GM10266 (cell line): ENCODE results near the gene EDRF1.

Source experiments
- DNase-seq: peaks from one replicate; pipeline ENCODE4 v3.0.0; 2012; ENCODE audit errors: extremely low spot score
- CTCF ChIP-seq: IDR thresholded peaks from 2 replicates; pipeline ENCODE4 v1.5.1; 2012; ENCODE audit warnings: mild to moderate bottlenecking, low read depth; ENCODE audit not compliant: control insufficient read depth, insufficient read depth; ENCODE audit errors: missing control alignments

The EDRF1 gene

DNA sequence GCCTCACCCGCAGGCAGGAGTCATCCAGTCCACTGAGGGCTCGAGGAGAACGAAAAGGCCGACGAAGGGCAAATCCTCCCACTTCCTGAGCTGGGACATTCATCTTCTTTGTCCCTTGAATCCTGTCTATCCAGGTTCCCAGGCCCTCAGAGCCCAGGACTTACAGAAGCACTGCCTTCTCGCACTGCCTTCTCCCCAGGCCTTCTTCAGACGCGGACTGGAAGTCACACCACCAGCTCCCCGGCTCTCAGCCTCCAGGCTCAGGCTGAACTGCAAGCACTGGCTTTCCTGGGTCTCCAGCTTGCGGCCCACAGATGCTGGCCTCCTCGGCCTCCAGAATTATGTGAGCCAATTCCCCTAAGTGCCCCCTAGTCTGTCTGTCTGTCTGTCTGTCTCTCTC is 62.5 kb downstream of the EDRF1 start:
- DNase-seq, result no peak
- TF ChIP-seq CTCF, result no peak

DNA sequence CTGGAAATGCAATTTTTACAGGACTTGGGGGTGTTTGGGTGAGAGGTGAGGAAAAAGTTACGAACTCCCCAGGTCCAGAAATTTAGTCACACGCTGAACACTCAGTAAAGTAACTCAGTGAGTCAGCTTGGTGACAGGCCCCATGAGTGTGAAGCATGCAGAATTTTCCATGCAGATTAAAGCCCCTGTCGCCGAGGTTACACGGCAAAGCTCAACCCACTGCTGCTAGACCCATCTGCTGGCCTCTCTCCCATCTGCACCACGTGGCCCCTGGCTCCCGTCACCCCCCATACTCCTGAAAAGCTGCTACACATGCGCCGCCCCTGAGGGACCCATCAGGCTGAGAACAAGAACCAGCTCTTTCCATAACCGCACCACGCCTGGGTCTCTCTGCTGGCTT is 63.1 kb downstream of the EDRF1 start:
- TF ChIP-seq CTCF, result no peak
- no peak for DNase-seq

GRCh38 chr10:125783408-125783807 is 63.9 kb downstream of the EDRF1 start:
- DNase-seq, result no peak

GRCh38 chr10:125783957-125784356 is 64.4 kb downstream of the EDRF1 start:
- peak; percentile 57 for DNase-seq
- peak; percentile 45 for TF ChIP-seq CTCF

More at GRCh38 chr10:125783408-125783807, 63.9 kb downstream of the EDRF1 start:
- no peak for TF ChIP-seq CTCF

DNA sequence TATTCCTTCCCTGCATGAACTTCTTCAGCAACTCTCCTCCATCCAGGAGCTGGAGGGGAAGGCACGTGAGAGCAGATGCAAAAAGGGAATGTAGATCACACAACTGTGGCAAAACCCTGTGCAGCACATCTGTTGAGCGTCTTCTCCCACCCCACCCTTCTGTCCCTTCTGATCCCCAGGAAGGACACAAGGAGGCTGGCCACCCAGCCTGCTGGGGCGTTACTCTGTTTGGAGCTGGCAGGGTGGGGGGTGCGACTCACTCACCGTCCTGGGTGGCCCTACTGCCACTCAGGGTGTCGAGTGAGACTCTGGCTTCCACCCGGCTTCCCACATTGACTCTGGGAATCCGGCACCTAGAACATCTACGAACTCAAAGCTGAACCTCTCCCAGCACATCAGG is 66.3 kb downstream of the EDRF1 start:
- no peak for DNase-seq
- no peak for TF ChIP-seq CTCF

GRCh38 chr10:125788156-125789034 is 68.9 kb downstream of the EDRF1 start:
- no peak for DNase-seq
- TF ChIP-seq CTCF, result no peak
